ENCODE data around the gene CASK. TPM values are rescaled to one million over a fixed set of nuclear protein-coding genes. Genes with fewer than 3 reads are reported as not detected.

Gene CASK
- total RNA-seq, 1 donor from 2014 or later, result 58.8 TPM

GRCh38 chrX:41705680-41706374 is 217.5 kb downstream of the CASK start:
- no peak for DNase-seq (ENCODE audit: low read depth)
- TF ChIP-seq CTCF (conservative IDR thresholded peaks at IDR 0.05; ENCODE audit: low read depth, low read length), result no peak
- H3K4me3 ChIP-seq (ENCODE audit: low read depth, low read length), result no peak overlapping the region

GRCh38 chrX:41705042-41705441 is 218.3 kb downstream of the CASK start:
- DNase-seq (ENCODE audit: low read depth), result no peak
- no peak overlapping the region for H3K4me3 ChIP-seq (ENCODE audit: low read depth, low read length)
- TF ChIP-seq CTCF (conservative IDR thresholded peaks at IDR 0.05; ENCODE audit: low read depth, low read length), result no peak

GRCh38 chrX:41703574-41704029 is 219.8 kb downstream of the CASK start:
- DNase-seq (ENCODE audit: low read depth), result no peak
- no peak for TF ChIP-seq CTCF (conservative IDR thresholded peaks at IDR 0.05; ENCODE audit: low read depth, low read length)
- H3K4me3 ChIP-seq (ENCODE audit: low read depth, low read length), result no peak overlapping the region

- DNase-seq (ENCODE audit: low read depth), result no peak
- TF ChIP-seq CTCF (conservative IDR thresholded peaks at IDR 0.05; ENCODE audit: low read depth, low read length), result no peak
- no peak overlapping the region for H3K4me3 ChIP-seq (ENCODE audit: low read depth, low read length)
These were observed 227.9 kb downstream of the CASK start for GRCh38 chrX:41695426-41695825.

GRCh38 chrX:41693024-41693423 is 230.3 kb downstream of the CASK start:
- TF ChIP-seq CTCF (conservative IDR thresholded peaks at IDR 0.05; ENCODE audit: low read depth, low read length), result no peak

GRCh38 chrX:41692162-41692749 is 231.1 kb downstream of the CASK start:
- TF ChIP-seq CTCF (conservative IDR thresholded peaks at IDR 0.05; ENCODE audit: low read depth, low read length), result no peak
- H3K4me3 ChIP-seq (ENCODE audit: low read depth, low read length), result no peak overlapping the region
- DNase-seq (ENCODE audit: low read depth), result no peak

More at GRCh38 chrX:41693024-41693423, 230.3 kb downstream of the CASK start:
- no peak overlapping the region for H3K4me3 ChIP-seq (ENCODE audit: low read depth, low read length)
- DNase-seq (ENCODE audit: low read depth), result no peak

- no peak for DNase-seq (ENCODE audit: low read depth)
- no peak for TF ChIP-seq CTCF (conservative IDR thresholded peaks at IDR 0.05; ENCODE audit: low read depth, low read length)
- no peak overlapping the region for H3K4me3 ChIP-seq (ENCODE audit: low read depth, low read length)
These were observed 233.6 kb downstream of the CASK start for GRCh38 chrX:41689711-41690110.

Measured in epithelial cell of proximal tubule (primary cell).